ENCODE results near the gene SDHAF2. TPM values are rescaled to one million over a fixed set of nuclear protein-coding genes. Genes with fewer than 3 reads are reported as not detected.

SDHAF2 gene
- total RNA-seq, 4 donors from 2014 or later: 36.6 to 53.0 (median 48.4) TPM

DNA sequence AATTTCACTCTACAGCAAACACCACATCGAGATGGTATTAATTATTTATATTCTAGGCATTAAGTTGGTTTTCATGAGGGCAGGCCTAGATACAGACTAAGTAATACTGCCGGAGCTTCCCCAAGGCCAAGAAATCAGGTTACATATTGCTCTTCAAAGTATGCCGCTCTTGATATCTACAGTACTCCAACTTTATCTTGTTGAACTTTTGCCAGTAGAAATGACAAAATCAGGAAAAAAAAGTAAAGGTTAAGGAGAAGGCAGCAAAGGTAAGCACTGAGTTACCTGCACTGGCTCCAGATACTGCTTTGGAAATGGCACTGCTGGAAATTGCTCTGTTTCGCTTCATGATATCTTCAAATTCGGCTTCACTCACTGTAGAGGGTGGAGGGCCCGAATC, 14.5 kb upstream of the SDHAF2 start:
- no peaks in the 10 kb centered on the region for H3K9me3 ChIP-seq
- TF ChIP-seq EP300 (IDR thresholded peaks at IDR 0.05) (no peak), POLR2AphosphoS5 (IDR thresholded peaks at IDR 0.05) (no peak), POLR2A (IDR thresholded peaks at IDR 0.05) (no peak)
- TF ChIP-seq, protein P1, sequence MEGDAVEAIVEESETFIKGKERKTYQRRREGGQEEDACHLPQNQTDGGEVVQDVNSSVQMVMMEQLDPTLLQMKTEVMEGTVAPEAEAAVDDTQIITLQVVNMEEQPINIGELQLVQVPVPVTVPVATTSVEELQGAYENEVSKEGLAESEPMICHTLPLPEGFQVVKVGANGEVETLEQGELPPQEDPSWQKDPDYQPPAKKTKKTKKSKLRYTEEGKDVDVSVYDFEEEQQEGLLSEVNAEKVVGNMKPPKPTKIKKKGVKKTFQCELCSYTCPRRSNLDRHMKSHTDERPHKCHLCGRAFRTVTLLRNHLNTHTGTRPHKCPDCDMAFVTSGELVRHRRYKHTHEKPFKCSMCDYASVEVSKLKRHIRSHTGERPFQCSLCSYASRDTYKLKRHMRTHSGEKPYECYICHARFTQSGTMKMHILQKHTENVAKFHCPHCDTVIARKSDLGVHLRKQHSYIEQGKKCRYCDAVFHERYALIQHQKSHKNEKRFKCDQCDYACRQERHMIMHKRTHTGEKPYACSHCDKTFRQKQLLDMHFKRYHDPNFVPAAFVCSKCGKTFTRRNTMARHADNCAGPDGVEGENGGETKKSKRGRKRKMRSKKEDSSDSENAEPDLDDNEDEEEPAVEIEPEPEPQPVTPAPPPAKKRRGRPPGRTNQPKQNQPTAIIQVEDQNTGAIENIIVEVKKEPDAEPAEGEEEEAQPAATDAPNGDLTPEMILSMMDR (IDR thresholded peaks at IDR 0.05): no peak
- peaks cover 4% of the 10 kb centered on the region for H3K4me1 ChIP-seq
- no peaks in the 10 kb centered on the region for H3K27me3 ChIP-seq
- WGBS: 95% methylated on average over 6 of the region's 6 CpGs
- no peak for DNase-seq (ENCODE audit: low spot score in 2 of 2)
- H3K27ac ChIP-seq: no peak overlapping the region
- no peak overlapping the region for H3K4me3 ChIP-seq
- H3K36me3 ChIP-seq: peaks cover 100% of the 10 kb centered on the region

GRCh38 chr11:61416941-61417340, 13.0 kb upstream of the SDHAF2 start:
- WGBS: 71% methylated on average over 3 of the region's 3 CpGs
- TF ChIP-seq EP300 (IDR thresholded peaks at IDR 0.05): no peak
- no peak for TF ChIP-seq POLR2A (IDR thresholded peaks at IDR 0.05)
- TF ChIP-seq, protein P1 (IDR thresholded peaks at IDR 0.05): no peak
- no peak for TF ChIP-seq POLR2AphosphoS5 (IDR thresholded peaks at IDR 0.05)
- H3K4me3 ChIP-seq: no peak overlapping the region
- H3K4me1 ChIP-seq: peaks cover 4% of the 10 kb centered on the region
- no peak for DNase-seq (ENCODE audit: low spot score in 2 of 2)
- H3K27ac ChIP-seq: no peak overlapping the region
- no peaks in the 10 kb centered on the region for H3K27me3 ChIP-seq
- H3K9me3 ChIP-seq: no peaks in the 10 kb centered on the region
- H3K36me3 ChIP-seq: peaks cover 96% of the 10 kb centered on the region

DNA sequence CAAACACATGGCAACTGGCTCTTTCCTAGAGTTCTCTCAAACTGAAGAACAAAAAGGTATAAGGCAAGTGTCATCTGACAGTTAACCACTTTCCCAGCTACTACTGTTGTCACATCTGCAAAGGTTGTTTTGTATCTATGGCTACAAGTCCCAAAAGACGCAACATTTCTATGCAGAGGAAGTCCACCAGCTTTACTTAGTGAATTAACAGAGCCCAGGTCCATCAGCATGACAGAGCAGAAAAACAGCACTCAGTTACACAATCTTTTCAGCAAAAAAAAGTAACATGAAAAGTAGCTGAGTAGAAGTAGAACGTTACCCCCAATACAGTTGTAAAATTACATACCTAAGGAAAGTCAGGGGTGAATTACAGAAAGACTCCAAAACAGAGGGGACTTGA, 12.3 kb upstream of the SDHAF2 start:
- DNase-seq (ENCODE audit: low spot score in 2 of 2): no peak
- Histone ChIP-seq H3K27me3 (no peaks in the 10 kb centered on the region), H3K36me3 (peaks cover 92% of the 10 kb centered on the region), H3K4me3 (no peak overlapping the region), H3K4me1 (peaks cover 4% of the 10 kb centered on the region), H3K9me3 (no peaks in the 10 kb centered on the region), H3K27ac (no peak overlapping the region)
- 59% methylated on average over 2 of the region's 2 CpGs for WGBS
- no peak for TF ChIP-seq POLR2AphosphoS5 (IDR thresholded peaks at IDR 0.05)
- TF ChIP-seq EP300 (IDR thresholded peaks at IDR 0.05): no peak
- TF ChIP-seq, protein P1 (IDR thresholded peaks at IDR 0.05): no peak
- TF ChIP-seq POLR2A (IDR thresholded peaks at IDR 0.05): no peak

GRCh38 chr11:61418136-61418535, 11.8 kb upstream of the SDHAF2 start:
- DNase-seq (ENCODE audit: low spot score in 2 of 2): no peak
- Histone ChIP-seq H3K36me3 (peaks cover 88% of the 10 kb centered on the region), H3K27ac (no peak overlapping the region), H3K4me3 (no peak overlapping the region), H3K4me1 (peaks cover 4% of the 10 kb centered on the region), H3K9me3 (no peaks in the 10 kb centered on the region), H3K27me3 (no peaks in the 10 kb centered on the region)
- TF ChIP-seq POLR2A (IDR thresholded peaks at IDR 0.05) (no peak), EP300 (IDR thresholded peaks at IDR 0.05) (no peak), POLR2AphosphoS5 (IDR thresholded peaks at IDR 0.05) (no peak)
- TF ChIP-seq, protein P1 (IDR thresholded peaks at IDR 0.05): no peak

DNA sequence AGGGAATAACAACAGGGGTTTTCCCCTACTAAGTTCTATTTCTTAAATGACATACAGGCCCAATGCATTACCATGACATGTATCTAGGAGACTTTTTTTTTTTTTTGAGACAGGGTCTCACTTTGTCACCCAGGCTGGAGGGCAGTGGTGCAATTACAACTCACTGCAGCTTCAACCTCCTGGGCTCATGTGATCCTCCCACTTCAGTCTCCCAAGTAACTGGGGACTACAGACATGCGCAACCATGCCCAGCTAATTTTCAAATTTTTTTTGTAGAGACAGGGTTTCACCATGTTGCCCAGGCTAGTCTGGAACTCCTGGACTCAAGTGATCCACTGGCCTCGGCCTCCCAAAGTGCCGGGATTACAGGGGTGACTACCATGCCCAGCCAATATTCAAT, 7.7 kb upstream of the SDHAF2 start:
- no peaks in the 10 kb centered on the region for H3K27me3 ChIP-seq
- no peak overlapping the region for H3K4me3 ChIP-seq
- H3K27ac ChIP-seq: no peak overlapping the region
- no peak for DNase-seq (ENCODE audit: low spot score in 2 of 2)
- 91% methylated on average over 3 of the region's 3 CpGs for WGBS
- no peaks in the 10 kb centered on the region for H3K9me3 ChIP-seq
- TF ChIP-seq POLR2AphosphoS5 (IDR thresholded peaks at IDR 0.05) (no peak), EP300 (IDR thresholded peaks at IDR 0.05) (no peak), POLR2A (IDR thresholded peaks at IDR 0.05) (no peak)
- TF ChIP-seq, protein P1 (IDR thresholded peaks at IDR 0.05): no peak
- peaks cover 85% of the 10 kb centered on the region for H3K36me3 ChIP-seq
- peaks cover 10% of the 10 kb centered on the region for H3K4me1 ChIP-seq
